Loucy (cell line): Measurements from ENCODE around the gene TOM1L1.

Experiments
- EZH2phosphoT487 ChIP-seq: fragments of 200-600 bp; IDR thresholded peaks from 2 replicates; pipeline ENCODE4 v1.6.1; 2018; ENCODE audit warnings: antibody characterized with exemption, mild to moderate bottlenecking, moderate library complexity, borderline replicate concordance
- TF ChIP-seq, protein P1 (sequence below): fragments of 200-600 bp; sonication (generic); conservative IDR thresholded peaks from 2 replicates; pipeline ENCODE4 v1.5.1; 2014; ENCODE audit warnings: mild to moderate bottlenecking, antibody characterized with exemption, low read length

DNA sequence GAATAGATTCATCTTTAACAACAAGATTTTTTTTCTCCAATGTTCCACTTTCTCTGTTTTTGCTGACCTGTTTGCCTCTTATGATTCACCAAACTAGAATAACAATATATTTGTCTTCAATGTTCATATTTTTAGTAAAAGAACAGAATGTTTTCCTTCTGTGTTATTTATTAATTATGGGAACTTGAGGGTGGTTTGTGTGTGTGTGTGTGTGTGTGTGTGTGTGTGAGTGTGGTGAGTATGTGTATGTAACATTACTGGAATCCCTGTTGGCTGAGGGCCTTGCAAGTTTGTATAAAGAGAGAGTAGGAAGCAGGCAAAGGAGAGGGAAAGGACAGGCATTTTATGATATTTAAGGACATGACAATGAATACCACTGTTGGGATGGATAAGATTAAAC is 81.7 kb downstream of the TOM1L1 start:
- TF ChIP-seq, protein P1, sequence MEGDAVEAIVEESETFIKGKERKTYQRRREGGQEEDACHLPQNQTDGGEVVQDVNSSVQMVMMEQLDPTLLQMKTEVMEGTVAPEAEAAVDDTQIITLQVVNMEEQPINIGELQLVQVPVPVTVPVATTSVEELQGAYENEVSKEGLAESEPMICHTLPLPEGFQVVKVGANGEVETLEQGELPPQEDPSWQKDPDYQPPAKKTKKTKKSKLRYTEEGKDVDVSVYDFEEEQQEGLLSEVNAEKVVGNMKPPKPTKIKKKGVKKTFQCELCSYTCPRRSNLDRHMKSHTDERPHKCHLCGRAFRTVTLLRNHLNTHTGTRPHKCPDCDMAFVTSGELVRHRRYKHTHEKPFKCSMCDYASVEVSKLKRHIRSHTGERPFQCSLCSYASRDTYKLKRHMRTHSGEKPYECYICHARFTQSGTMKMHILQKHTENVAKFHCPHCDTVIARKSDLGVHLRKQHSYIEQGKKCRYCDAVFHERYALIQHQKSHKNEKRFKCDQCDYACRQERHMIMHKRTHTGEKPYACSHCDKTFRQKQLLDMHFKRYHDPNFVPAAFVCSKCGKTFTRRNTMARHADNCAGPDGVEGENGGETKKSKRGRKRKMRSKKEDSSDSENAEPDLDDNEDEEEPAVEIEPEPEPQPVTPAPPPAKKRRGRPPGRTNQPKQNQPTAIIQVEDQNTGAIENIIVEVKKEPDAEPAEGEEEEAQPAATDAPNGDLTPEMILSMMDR, result no peak
- TF ChIP-seq EZH2phosphoT487, result no peak
